UCSD-AML1 (cell line): ENCODE data around the gene COL10A1.

ENCODE experiments used
- DNase-seq: peaks from one replicate; lab custom pipeline; 2025; ENCODE audit not compliant: unreplicated experiment; lab: John Stamatoyannopoulos, UW

COL10A1 gene

GRCh38 chr6:116087437-116088027 is 38.4 kb downstream of the COL10A1 start:
- no peak for DNase-seq

- DNase-seq: no peak
Observed at GRCh38 chr6:116084284-116084683, 41.6 kb downstream of the COL10A1 start.

DNA sequence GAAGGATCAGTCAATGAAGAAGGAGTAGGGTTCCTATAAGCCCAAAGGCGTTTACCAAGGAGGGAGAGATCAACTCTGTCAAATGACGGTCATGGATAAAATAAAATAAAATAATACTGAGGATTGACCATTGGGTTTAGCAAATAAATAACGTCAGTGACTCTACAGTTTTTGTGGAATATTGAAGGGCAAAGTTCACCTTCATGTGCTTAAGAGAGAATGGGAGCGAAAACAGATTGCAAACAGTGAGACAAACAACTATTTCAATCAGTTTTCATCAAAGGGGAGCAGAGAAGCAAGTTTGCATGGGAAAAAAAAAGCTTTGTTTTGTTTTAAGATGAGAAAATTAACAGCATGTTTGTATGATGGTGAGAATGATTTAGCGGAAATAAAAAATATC is 42.9 kb downstream of the COL10A1 start:
- no peak for DNase-seq

- DNase-seq: no peak
Observed at GRCh38 chr6:116078945-116079344, 47.0 kb downstream of the COL10A1 start.

- DNase-seq: no peak
Observed at GRCh38 chr6:116078522-116078921, 47.4 kb downstream of the COL10A1 start.

DNA sequence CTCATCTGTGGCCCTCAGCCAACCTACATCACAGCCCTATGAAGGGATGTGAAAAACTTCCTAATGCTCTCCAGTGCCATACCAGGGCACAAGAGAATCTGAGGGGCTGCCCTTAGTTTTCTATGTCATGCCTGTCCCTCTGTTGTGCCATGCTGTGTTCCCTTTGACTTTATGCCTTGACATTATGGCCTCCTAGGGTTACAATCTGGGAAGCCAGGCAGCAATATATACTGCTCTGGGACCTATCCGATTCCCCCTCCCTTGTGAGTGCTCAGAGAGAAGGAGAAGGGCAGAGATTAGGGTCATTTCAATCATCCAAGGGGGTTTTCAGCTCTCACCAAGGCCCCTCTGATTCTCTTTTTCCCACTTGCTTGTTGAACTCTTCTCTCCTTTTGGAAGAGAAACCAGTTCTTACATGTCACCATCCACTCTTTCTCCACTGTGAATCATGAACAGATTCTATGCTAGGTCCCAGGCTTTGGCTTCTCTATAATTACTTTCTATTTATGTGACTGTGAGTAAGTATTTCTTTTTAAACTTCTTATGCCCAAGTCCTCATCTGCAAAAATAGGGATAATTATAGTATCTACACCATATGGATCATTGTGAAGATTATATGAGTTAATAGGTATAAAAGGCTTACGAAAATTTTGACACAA is 51.1 kb downstream of the COL10A1 start:
- no peak for DNase-seq

- no peak for DNase-seq
Observed at GRCh38 chr6:116073765-116074440, 52.0 kb downstream of the COL10A1 start.

DNA sequence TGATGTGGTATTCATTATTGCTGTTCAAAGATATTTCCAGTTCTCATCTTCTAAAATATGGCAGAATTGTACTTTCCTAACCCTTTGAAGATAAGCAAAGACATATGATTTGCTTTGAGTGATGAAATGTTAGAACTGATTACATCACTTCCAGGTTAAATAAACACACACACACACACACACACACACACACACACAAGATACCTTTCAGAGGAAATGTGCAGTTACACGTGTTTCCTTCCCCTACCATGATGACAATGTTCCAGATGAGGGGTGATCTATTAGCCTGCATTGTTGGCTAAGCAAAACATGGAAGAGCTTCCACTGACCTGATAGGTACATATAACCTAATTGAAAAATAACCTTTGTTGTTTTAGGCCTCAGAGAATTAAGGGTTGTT is 53.6 kb downstream of the COL10A1 start:
- DNase-seq: no peak

GRCh38 chr6:116070616-116071389 is 55.1 kb downstream of the COL10A1 start:
- DNase-seq: no peak

GRCh38 chr6:116070101-116070500 is 55.8 kb downstream of the COL10A1 start:
- no peak for DNase-seq
